IPS-NIHi7 (cell line): ENCODE results near the gene LUC7L3.
"Not testable (repeated sequence)": the region's sequence is repeated elsewhere in the genome, so short reads cannot be mapped to it uniquely, and the experiment has no call there.

Source experiments
- DNase-seq: peaks from one replicate; pipeline ENCODE4 v3.0.0; 2012; ENCODE audit warnings: mixed read lengths; ENCODE audit errors: extremely low spot score

LUC7L3 gene

GRCh38 chr17:50708050-50709000 is 11.1 kb upstream of the LUC7L3 start:
- DNase-seq: no peak

GRCh38 chr17:50709053-50709452 is 10.3 kb upstream of the LUC7L3 start:
- DNase-seq: not testable (repeated sequence)

GRCh38 chr17:50710025-50710424 is 9.4 kb upstream of the LUC7L3 start:
- no peak for DNase-seq

GRCh38 chr17:50710650-50711049 is 8.8 kb upstream of the LUC7L3 start:
- no peak for DNase-seq

- DNase-seq: no peak
Measured at GRCh38 chr17:50712641-50713040, 6.8 kb upstream of the LUC7L3 start.

GRCh38 chr17:50715471-50715870 is 3.9 kb upstream of the LUC7L3 start:
- no peak for DNase-seq

GRCh38 chr17:50719924-50720794 is 756 bp downstream of the LUC7L3 start:
- no peak for DNase-seq

- no peak for DNase-seq
Measured at GRCh38 chr17:50721194-50722010, 2.0 kb downstream of the LUC7L3 start.

GRCh38 chr17:50722746-50723145 is 3.3 kb downstream of the LUC7L3 start:
- DNase-seq: no peak

- DNase-seq: not testable (repeated sequence)
Measured at GRCh38 chr17:50724622-50725021, 5.2 kb downstream of the LUC7L3 start.

GRCh38 chr17:50725769-50726655 is 6.6 kb downstream of the LUC7L3 start:
- DNase-seq: no peak

- DNase-seq: no peak
Measured at GRCh38 chr17:50728112-50728429, 8.7 kb downstream of the LUC7L3 start.

- DNase-seq: no peak
Measured at GRCh38 chr17:50728881-50729765, 9.7 kb downstream of the LUC7L3 start.

- no peak for DNase-seq
Measured at GRCh38 chr17:50731575-50732460, 12.4 kb downstream of the LUC7L3 start.

GRCh38 chr17:50735287-50735686 is 15.9 kb downstream of the LUC7L3 start:
- DNase-seq: no peak

GRCh38 chr17:50737118-50737698 is 17.8 kb downstream of the LUC7L3 start:
- no peak for DNase-seq

GRCh38 chr17:50739098-50739497 is 19.7 kb downstream of the LUC7L3 start:
- DNase-seq: no peak

GRCh38 chr17:50745631-50746030 is 26.2 kb downstream of the LUC7L3 start:
- no peak for DNase-seq
